GM06990 (cell line): ENCODE results near the gene ZNF275.

ENCODE experiments used
- DNase-seq: peaks from one replicate; pipeline ENCODE4 v3.0.0-alpha.2; 2011; ENCODE audit not compliant: insufficient read length; ENCODE audit errors: extremely low read depth
- H3K27me3 ChIP-seq: replicated peaks from 2 replicates; pipeline ENCODE4 v1.6.0; 2011; ENCODE audit warnings: low read length; ENCODE audit not compliant: control insufficient read depth, insufficient read depth
- H3K36me3 ChIP-seq: 2 replicates; pipeline ENCODE4 v1.5.1; 2011; ENCODE audit warnings: low read length; ENCODE audit not compliant: control insufficient read depth, insufficient read depth
- H3K4me3 ChIP-seq: replicated peaks from 2 replicates; pipeline ENCODE4 v1.5.1; 2011; ENCODE audit warnings: low read depth, mild to moderate bottlenecking, control low read depth, low read length
- CTCF ChIP-seq: IDR thresholded peaks from 2 replicates; pipeline ENCODE4 v1.5.1; 2011; ENCODE audit warnings: low read length, control low read depth, mild to moderate bottlenecking, inconsistent platforms; ENCODE audit not compliant: insufficient read depth, poor library complexity, severe bottlenecking

The ZNF275 gene

DNA sequence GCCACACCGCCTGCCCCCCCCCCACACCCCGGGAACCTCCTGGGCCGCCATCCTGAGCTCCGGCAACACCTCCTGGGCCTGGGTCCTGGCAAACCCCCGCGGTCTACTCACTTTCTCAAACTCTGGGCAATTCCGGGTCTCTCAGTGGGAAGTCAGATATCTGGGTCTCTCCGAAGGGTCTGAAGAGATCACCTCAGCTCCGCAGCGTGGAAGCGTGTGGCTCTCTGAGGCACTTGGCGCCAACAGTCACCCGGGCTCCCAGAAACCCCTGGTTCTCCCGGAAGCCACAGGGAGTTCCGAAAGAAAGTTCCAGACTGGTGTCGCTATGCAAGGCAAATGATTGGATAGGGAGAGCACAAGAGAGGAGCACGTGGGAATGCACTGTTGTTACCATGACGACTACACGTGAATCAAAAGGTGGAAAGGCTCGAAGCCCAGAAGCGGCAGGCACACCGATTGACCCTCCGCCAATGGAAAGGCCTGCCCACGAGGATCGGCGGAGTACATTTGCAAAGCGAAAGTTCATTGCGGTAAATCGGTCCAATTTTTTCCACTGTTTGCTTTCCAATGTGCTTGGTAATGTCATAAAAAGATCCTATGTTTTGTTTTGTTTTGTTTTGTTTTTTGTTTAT, 67.3 kb downstream of the ZNF275 start, which contains the start of gene PNMA6E:
Gene PNMA6E (minus strand): TSS at position 218 of the 632 bp plus-strand sequence. CDS start 2,501 bp downstream, outside the sequence.
- TF ChIP-seq CTCF, result no peak
- no peaks in the 10 kb centered on the region for H3K36me3 ChIP-seq
- no peaks in the 10 kb centered on the region for H3K27me3 ChIP-seq
- no peak for DNase-seq
- no peak within 1 kb of the TSS for H3K4me3 ChIP-seq
